HAP-1 (cell line): ENCODE data around the gene OGFOD3.
"Not testable (repeated sequence)": the region's sequence is repeated elsewhere in the genome, so short reads cannot be mapped to it uniquely, and the experiment has no call there.

Experiments used
- DNase-seq, 2 experiments: peaks; one replicate each; pipeline ENCODE4 v3.0.0-alpha.2; 2016 to 2020; ENCODE audit warnings: low spot score in 2 of 2
- H3K27me3 ChIP-seq: fragments of 250-450 bp; sonication (Bioruptor Pico); 2 replicates; pipeline ENCODE4 v1.5.1; 2020; ENCODE audit warnings: low read depth, mild to moderate bottlenecking, moderate library complexity
- H3K36me3 ChIP-seq: fragments of 250-450 bp; sonication (Bioruptor Pico); replicated peaks from 2 replicates; pipeline ENCODE4 v1.5.1; 2020; ENCODE audit warnings: mild to moderate bottlenecking
- H3K4me1 ChIP-seq: fragments of 250-450 bp; sonication (Bioruptor Pico); 2 replicates; pipeline ENCODE4 v1.5.1; 2020; ENCODE audit warnings: mild to moderate bottlenecking
- H3K4me3 ChIP-seq: fragments of 250-450 bp; sonication (Bioruptor Pico); 2 replicates; pipeline ENCODE4 v1.5.1; 2020; ENCODE audit warnings: mild to moderate bottlenecking, moderate library complexity
- H3K9me3 ChIP-seq: fragments of 250-450 bp; sonication (Bioruptor Pico); 2 replicates; pipeline ENCODE4 v1.5.1; 2020; ENCODE audit warnings: mild to moderate bottlenecking, moderate library complexity
- in situ Hi-C: fragments of 300-500 bp; cut with MboI; formaldehyde crosslinking; loops from 3 replicates; pipeline ENCODE4 v1.14.3; 2020; ENCODE audit warnings: low sequenced_read_pairs, inconsistent platforms, mixed read lengths

The OGFOD3 gene

DNA sequence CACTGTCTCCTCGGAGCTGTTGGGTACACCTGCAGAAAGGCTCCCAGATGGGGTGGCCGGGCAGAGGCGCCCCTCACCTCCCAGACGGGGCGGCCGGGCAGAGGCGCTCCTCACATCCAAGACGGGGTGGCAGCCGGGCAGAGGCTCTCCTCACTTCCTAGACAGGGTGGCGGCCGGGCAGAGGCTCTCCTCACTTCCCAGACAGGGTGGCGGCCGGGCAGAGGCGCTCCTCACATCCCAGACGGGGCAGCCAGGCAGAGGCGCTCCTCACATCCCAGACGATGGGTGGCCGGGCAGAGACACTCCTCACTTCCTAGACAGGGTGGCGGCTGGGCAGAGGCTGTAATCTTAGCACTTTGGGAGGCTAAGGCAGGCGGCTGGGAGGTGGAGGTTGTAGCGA is 35.3 kb upstream of the OGFOD3 start:
- in situ Hi-C loops: not testable (repeated sequence)
- H3K4me1 ChIP-seq: peaks cover 18% of the 10 kb centered on the region

DNA sequence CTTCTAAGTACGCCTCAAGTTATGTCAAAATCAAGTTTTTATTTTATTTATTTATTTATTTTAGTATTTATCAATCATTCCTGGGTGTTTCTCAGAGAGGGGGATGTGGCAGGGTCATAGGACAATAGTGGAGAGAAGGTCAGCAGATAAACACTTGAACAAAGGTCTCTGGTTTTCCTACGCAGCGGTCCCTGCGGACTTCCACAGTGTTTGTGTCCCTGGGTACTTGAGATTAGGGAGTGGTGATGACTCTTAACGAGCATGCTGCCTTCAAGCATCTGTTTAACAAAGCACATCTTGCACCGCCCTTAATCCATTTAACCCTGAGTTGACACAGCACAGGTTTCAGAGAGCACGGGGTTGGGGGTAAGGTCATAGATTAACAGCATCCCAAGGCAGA is 34.8 kb upstream of the OGFOD3 start:
- in situ Hi-C loops, H3K9me3 ChIP-seq, H3K36me3 ChIP-seq, H3K4me3 ChIP-seq, H3K27me3 ChIP-seq, DNase-seq: not testable (repeated sequence)
- peaks cover 18% of the 10 kb centered on the region for H3K4me1 ChIP-seq

More for the DNA sequence above, 35.3 kb upstream of the OGFOD3 start:
- DNase-seq, H3K27me3 ChIP-seq, H3K4me3 ChIP-seq, H3K36me3 ChIP-seq, H3K9me3 ChIP-seq: not testable (repeated sequence)

DNA sequence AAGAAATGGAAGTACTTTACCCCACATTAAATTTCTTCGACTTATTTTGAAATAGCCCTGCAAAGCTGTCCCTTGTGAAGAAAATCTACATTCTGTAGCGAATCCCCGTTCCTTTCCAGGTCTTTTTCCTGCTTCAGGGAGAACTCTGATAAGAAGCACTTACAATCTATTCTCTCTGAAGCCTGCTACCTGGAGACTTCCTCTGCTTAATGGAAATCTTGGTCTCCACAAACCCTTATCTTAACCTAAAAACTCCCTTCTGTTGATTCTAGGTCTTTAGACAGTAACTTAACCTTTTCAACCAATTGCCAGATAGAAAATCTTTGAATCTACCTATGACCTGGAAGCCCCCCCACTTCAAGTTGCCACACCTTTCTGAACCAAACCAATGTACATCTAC is 33.8 kb upstream of the OGFOD3 start:
- no peak overlapping the region for H3K4me3 ChIP-seq
- peaks cover 3% of the 10 kb centered on the region; the same call in 1 of the 2 replicates for H3K36me3 ChIP-seq
- H3K27me3 ChIP-seq: no peaks in the 10 kb centered on the region
- DNase-seq: no peak
- in situ Hi-C loops: no loop called here
- H3K4me1 ChIP-seq: peaks cover 13% of the 10 kb centered on the region
- H3K9me3 ChIP-seq: peaks cover 3% of the 10 kb centered on the region; the same call in 1 of the 2 replicates

DNA sequence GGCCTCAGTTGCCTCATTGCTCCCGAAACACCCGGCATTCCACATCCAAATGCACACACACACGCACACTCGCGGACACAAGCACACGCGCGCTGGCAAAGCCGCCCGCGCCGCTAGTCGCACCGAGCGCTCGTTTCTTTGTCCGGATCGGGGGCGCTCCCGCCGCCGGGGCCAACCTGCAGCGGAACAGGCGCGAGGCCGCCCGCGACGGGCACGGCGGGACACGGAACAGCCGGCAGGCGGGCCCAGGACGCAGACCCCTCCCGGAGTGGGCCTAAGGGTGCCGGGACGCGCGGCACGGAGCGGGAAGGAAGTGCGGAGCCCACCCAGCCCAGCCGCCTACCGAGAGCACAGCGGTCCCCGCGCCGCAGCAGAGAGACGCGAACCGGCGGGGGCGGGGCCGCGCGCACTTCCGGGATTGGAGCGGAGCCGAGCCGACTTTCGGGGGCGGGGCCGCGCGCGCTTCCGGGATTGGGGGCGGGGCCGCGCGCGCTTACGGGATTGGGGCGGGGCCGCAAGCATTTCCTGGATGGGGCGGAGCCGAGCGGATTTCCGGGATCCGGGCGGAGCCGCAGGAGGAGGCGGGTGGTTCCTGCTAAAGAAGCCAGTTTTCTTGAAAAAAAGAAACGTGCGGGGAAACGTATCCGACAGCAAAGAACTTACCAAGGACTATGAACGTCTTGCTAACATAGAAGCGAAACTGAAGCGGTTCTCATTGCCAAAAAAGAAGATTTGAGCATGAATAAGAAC is 32.1 kb upstream of the OGFOD3 start, which contains the start of gene CYBC1:
Gene CYBC1, minus strand, starts transcription at position 396 of the 750 bp plus-strand sequence. CDS start 1,498 bp downstream, outside the sequence.
- Histone ChIP-seq H3K4me1 (peaks cover 13% of the 10 kb centered on the region), H3K4me3 (peak within 1 kb of the TSS; percentile 78), H3K36me3 (peaks cover 6% of the 10 kb centered on the region), H3K27me3 (no peaks in the 10 kb centered on the region), H3K9me3 (peaks cover 3% of the 10 kb centered on the region; the same call in 1 of the 2 replicates)
- peak; percentile 89 to 95 for DNase-seq
- in situ Hi-C loops: no loop called here

DNA sequence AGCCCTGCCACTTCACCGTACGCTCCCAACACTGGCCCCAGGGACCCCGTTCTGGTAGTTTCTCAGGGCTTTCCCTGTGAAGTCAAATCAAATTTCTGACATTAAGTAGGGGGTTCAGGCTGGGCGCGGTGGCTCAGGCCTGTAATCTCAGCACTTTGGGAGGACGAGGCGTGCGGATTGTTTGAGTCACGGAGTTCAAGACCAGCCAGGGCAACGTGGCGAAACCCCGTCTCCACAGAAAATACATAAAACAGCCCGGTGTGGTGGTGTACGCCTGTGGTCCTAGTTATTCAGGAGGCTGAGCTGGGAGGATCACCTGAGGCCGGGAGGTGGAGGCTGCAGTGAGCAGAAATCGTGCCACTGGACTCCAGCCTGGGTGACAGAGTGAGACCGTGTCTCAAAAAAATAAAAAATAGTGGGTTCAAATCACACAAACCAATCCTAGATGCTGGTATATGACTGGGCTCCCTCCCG is 31.5 kb upstream of the OGFOD3 start:
- peaks cover 8% of the 10 kb centered on the region for H3K36me3 ChIP-seq
- 0 out of 2 replicates have a peak, but pooled peaks cover 3% of the 10 kb centered on the region for H3K9me3 ChIP-seq
- peak overlapping the region; percentile 78 for H3K4me3 ChIP-seq
- no peak for DNase-seq
- in situ Hi-C loops: no loop called here
- no peaks in the 10 kb centered on the region for H3K27me3 ChIP-seq
- peaks cover 13% of the 10 kb centered on the region for H3K4me1 ChIP-seq

DNA sequence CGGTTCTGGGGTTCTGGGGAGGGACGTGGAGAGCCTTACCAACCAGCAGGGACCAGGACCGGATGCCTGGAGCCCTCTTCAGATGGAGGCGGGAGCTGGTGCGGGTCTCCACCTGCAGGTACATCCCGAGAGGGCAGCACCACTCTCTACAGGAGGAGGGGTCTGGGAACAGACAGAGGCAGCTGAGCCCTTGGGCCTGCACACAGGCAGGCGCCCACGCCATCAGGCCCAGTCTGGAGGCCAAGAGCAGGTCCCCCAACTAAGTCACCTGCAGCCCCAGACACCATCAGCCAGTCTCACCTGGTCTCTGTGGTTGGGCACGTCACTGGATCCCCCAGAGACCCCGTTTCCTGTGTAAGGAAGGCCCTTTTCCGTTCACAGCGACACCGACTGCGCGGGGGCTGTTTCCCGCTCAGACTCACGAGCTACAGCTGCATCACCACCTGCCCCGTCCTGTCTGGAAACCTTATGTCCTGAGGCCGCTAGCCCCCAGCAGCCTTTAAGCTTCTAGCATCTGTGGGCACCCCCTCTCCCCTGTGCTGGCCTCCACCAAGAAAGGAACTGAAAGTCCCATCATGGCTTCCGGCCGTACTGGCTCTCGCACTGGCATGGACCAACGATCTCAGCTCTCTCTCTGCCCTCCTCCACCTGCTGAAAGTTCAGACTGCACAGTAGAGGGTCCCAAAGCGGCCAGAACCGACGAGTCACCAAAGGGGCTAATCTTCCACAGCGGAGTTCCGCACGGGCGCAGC is 30.9 kb upstream of the OGFOD3 start:
- DNase-seq: no peak
- no peaks in the 10 kb centered on the region for H3K27me3 ChIP-seq
- H3K4me1 ChIP-seq: peaks cover 13% of the 10 kb centered on the region
- peak overlapping the region; percentile 78 for H3K4me3 ChIP-seq
- peaks cover 8% of the 10 kb centered on the region for H3K36me3 ChIP-seq
- in situ Hi-C loops: no loop called here
- H3K9me3 ChIP-seq: 0 out of 2 replicates have a peak, but pooled peaks cover 3% of the 10 kb centered on the region

DNA sequence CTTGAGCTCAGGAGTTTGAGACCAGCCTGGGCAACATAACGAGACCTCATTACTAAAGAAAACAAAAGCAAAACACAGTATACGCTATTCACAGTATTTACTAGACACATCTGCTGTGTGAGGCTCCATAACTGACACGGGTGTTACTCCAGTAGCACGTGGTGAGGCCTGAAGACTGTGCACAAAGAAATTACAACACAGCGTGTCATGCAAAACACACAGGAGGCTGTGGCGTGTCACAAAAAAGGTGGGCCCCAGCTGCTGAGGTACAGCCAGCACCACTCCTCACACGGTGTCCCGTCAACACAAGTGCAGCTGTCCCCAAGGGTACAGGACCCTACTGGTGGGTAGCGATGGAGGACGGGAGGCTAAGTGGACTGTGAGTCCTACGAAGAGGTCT is 29.5 kb upstream of the OGFOD3 start:
- DNase-seq: no peak
- peaks cover 13% of the 10 kb centered on the region for H3K4me1 ChIP-seq
- in situ Hi-C loops: no loop called here
- no peaks in the 10 kb centered on the region for H3K27me3 ChIP-seq
- H3K9me3 ChIP-seq: 0 out of 2 replicates have a peak, but pooled peaks cover 3% of the 10 kb centered on the region
- H3K36me3 ChIP-seq: peaks cover 9% of the 10 kb centered on the region
- no peak overlapping the region for H3K4me3 ChIP-seq

DNA sequence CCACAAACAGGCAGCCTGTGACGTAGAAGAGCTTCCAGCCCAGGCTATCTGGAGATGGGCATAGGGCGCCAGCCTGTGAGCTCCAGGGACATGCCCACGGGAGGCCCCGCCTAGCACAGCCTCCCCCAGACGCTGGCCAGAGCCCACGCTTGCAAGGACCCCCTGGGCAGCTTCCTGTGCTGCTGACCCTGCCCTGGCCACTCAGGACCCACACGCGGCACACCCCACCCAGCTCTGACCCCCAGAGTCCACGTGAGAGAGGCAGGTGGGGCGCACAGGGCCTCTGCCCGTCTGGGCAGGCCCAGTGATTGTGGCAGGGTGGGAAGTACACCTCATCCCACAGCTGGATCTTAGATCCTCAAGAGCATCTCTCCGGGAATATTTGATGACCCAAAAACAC is 28.3 kb upstream of the OGFOD3 start:
- H3K4me3 ChIP-seq: no peak overlapping the region
- DNase-seq: no peak
- H3K9me3 ChIP-seq: 0 out of 2 replicates have a peak, but pooled peaks cover 2% of the 10 kb centered on the region
- in situ Hi-C loops: no loop called here
- peaks cover 13% of the 10 kb centered on the region for H3K4me1 ChIP-seq
- H3K36me3 ChIP-seq: peaks cover 16% of the 10 kb centered on the region
- H3K27me3 ChIP-seq: no peaks in the 10 kb centered on the region

DNA sequence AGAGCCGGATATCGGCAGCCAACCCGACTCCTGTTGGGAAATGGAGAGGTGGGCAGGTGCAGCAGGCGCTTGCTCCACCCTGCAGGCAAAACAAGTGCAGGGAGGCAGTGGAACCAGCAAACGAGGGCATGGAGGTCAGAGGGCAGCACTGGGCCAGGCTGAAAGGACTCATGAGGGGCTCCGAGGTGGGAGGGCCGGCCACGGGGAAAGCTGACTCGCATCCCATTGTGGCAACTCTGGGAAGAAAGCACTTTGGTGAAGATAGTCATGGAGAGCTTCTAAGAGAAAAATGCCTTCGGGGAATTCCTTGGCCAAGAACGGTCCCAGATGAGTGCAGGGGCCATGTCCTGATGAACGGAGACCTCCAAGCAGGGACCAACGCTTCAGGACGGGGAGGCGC is 27.7 kb upstream of the OGFOD3 start:
- Histone ChIP-seq H3K36me3 (peaks cover 16% of the 10 kb centered on the region), H3K4me3 (no peak overlapping the region), H3K9me3 (no peaks in the 10 kb centered on the region), H3K27me3 (no peaks in the 10 kb centered on the region), H3K4me1 (peaks cover 10% of the 10 kb centered on the region)
- DNase-seq: no peak
- in situ Hi-C loops: no loop called here

DNA sequence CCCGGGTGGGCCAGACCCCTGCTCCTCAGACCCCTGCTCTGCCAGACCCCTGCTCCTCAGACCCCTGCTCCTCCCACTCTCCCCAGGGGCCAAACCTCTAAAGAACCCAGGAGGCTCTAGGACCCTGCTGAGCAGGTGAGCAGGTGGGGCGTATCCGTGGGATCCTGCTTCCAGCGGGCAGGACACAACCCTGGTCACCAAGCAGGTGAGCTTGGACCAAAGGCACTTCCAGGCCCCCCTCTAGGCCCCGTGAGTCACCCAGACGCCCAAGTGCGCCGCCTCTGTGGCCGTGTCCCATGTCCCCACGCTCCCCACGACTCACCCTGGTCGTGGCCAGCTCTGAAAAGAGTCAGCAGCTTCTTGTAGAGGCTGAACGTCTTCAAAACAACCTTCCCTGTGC is 27.2 kb upstream of the OGFOD3 start:
- in situ Hi-C loops: no loop called here
- no peak overlapping the region for H3K4me3 ChIP-seq
- H3K36me3 ChIP-seq: peaks cover 16% of the 10 kb centered on the region
- no peaks in the 10 kb centered on the region for H3K9me3 ChIP-seq
- H3K27me3 ChIP-seq: no peaks in the 10 kb centered on the region
- H3K4me1 ChIP-seq: peaks cover 7% of the 10 kb centered on the region
- no peak for DNase-seq

DNA sequence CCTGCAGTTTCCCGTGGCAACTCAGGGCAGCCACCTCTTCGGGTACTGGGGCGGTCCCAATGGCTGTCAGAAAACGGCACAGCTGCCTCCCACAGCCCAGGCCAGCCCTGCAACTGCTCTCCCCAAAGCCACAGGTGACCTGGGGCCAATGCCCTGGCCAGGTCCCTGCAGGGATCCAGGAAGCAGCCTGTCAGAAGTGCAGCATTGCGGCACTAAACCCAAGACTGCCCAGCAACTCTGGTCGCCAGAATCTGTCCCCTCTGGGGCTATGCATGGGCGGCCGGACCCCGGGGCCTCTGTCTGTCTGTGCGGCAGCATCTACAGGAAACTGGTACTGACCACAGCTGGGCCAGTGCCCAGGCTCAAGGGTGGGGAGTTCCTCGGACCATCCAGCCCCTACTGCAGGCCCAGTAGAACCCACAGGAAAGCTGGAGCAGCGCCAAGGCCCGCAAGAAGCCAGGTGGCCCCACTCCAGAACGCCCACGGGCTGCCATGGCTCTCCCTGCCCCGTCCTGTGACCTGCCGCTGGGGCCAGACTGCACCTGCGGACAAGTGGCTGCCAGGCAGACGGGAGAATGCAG is 26.6 kb upstream of the OGFOD3 start:
- Histone ChIP-seq H3K4me1 (peaks cover 7% of the 10 kb centered on the region), H3K36me3 (peaks cover 13% of the 10 kb centered on the region)

DNA sequence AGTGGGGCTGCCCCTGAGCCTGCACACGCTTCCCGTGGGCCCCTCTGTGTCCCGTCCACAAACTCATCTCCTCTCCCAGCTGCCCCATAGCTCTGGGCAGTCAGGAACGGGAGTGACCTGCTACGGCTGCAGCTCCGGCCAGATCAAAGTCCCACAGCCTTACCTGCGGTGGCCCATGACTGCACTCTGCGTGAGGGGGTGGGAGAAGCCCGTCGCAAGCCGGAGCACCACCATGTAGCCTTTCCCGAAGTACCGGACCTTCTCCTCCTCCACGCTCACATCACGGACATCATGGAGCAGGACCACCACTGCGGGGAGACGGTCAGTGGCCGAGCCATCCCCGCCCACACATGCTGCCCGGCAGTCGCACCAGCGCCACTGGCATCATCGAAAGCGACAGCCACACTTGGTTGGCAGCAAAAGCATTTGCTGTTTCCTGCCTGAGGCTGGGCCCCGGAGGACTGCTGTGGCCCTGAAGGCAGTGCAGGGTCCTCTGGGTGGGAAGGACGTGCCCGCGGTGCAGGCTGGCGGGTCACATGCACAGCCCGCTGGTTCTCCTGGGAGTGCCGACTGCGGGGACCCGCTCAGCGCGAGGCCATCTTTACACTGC is 26.0 kb upstream of the OGFOD3 start:
- in situ Hi-C loops: no loop called here
- H3K36me3 ChIP-seq: peaks cover 13% of the 10 kb centered on the region
- H3K4me1 ChIP-seq: peaks cover 6% of the 10 kb centered on the region
- no peaks in the 10 kb centered on the region for H3K27me3 ChIP-seq
- H3K9me3 ChIP-seq: no peaks in the 10 kb centered on the region
- no peak overlapping the region for H3K4me3 ChIP-seq
- no peak for DNase-seq

More for the DNA sequence above, 26.6 kb upstream of the OGFOD3 start:
- H3K4me3 ChIP-seq: no peak overlapping the region
- DNase-seq: no peak
- in situ Hi-C loops: no loop called here
- H3K27me3 ChIP-seq: no peaks in the 10 kb centered on the region
- H3K9me3 ChIP-seq: no peaks in the 10 kb centered on the region

DNA sequence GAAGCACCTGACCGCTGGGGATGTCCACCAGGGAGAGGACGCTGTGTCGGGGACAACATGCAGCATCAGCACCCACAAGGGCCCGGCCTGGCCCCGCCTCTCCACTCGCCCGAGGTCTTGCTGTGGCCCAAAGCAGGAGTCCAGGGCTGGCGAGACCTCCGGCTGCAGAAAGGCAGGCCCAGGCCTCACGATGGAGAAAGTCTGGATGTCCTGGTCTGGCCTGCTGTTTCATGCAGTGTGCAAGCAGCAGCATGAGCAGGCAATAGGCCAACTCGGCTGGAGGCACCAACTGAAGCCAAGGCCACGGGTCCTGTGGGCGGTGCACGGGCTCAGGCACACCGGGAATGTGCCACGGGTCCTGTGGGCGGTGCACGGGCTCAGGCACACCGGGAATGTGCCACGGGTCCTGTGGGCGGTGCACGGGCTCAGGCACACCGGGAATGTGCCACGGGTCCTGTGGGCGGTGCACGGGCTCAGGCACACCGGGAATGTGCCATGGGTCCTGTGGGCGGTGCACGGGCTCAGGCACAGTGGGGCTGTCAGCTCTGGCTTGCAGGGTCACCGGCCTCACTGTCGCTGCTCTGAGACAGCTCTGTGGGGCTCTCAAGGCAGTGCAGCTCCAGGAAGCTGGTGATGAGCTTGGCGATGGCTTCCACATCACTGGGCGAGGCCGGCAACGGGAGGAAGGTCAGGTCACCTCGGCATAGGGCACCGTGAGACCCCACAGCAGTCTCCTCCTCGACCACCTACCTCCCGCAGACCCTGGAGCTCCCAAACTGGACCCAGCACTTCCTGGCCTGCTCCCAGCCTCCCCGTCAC is 25.3 kb upstream of the OGFOD3 start:
- DNase-seq: no peak
- H3K36me3 ChIP-seq: peaks cover 13% of the 10 kb centered on the region
- in situ Hi-C loops: no loop called here
- H3K4me1 ChIP-seq: no peaks in the 10 kb centered on the region
- no peak overlapping the region for H3K4me3 ChIP-seq
- H3K27me3 ChIP-seq: no peaks in the 10 kb centered on the region
- H3K9me3 ChIP-seq: no peaks in the 10 kb centered on the region
